ENCODE data around the gene NRTN. TPM values are rescaled to one million over a fixed set of nuclear protein-coding genes. Genes with fewer than 3 reads are reported as not detected.

NRTN gene
- total and polyA plus RNA-seq, 4 donors, result 1.3 to 5.3 (median 3.5) TPM

- peak overlapping the region; percentile 91 to 98 for H3K27ac ChIP-seq (ENCODE audit: low read depth in 1 of 2, low read length in 2 of 2)
- 82% methylated on average over 26 of the region's 26 CpGs for WGBS
- peaks cover 8 to 47% (median 27%) of the 10 kb centered on the region in 4 donors for H3K36me3 ChIP-seq (ENCODE audit: control insufficient read depth in 4 of 4, insufficient read depth in 3 of 4, low read depth in 1 of 4, low read length in 3 of 4)
- peaks cover 0 to 20% (median 8%) of the 10 kb centered on the region in 4 donors for H3K4me1 ChIP-seq (ENCODE audit: control insufficient read depth in 4 of 4, insufficient read depth in 4 of 4, low read length in 3 of 4)
- no peak for DNase-seq (ENCODE audit: low spot score)
- peak overlapping the region; percentile 47 to 91 (median 67) for H3K4me3 ChIP-seq (ENCODE audit: low read depth in 1 of 3, low read length in 3 of 3)
- no peaks in the 10 kb centered on the region for H3K27me3 ChIP-seq (ENCODE audit: control insufficient read depth in 4 of 4, insufficient read depth in 4 of 4, low read length in 3 of 4)
- peak overlapping the region in 1 of 2 donors; percentile 36 for H3K9ac ChIP-seq (ENCODE audit: low read depth in 1 of 2, low read length in 2 of 2)
- TF ChIP-seq EGR1 (IDR thresholded peaks at IDR 0.05; ENCODE audit: low read depth in 2 of 2), result no peak
- TF ChIP-seq FOXA2 (IDR thresholded peaks at IDR 0.05), result no peak
- TF ChIP-seq NR2F2 (IDR thresholded peaks at IDR 0.05), result no peak
- no peak for TF ChIP-seq REST (IDR thresholded peaks at IDR 0.05)
- TF ChIP-seq RXRA (IDR thresholded peaks at IDR 0.05), result no peak
- no peak for TF ChIP-seq ATF3 (IDR thresholded peaks at IDR 0.05)
- TF ChIP-seq JUND (IDR thresholded peaks at IDR 0.05), result no peak
- TF ChIP-seq YY1 (IDR thresholded peaks at IDR 0.05), result no peak
- no peaks in the 10 kb centered on the region for H3K9me3 ChIP-seq (ENCODE audit: control insufficient read depth in 4 of 4, low read length in 3 of 4)
Observed at GRCh38 chr19:5789886-5790558, 14.8 kb upstream of the NRTN start.

DNA sequence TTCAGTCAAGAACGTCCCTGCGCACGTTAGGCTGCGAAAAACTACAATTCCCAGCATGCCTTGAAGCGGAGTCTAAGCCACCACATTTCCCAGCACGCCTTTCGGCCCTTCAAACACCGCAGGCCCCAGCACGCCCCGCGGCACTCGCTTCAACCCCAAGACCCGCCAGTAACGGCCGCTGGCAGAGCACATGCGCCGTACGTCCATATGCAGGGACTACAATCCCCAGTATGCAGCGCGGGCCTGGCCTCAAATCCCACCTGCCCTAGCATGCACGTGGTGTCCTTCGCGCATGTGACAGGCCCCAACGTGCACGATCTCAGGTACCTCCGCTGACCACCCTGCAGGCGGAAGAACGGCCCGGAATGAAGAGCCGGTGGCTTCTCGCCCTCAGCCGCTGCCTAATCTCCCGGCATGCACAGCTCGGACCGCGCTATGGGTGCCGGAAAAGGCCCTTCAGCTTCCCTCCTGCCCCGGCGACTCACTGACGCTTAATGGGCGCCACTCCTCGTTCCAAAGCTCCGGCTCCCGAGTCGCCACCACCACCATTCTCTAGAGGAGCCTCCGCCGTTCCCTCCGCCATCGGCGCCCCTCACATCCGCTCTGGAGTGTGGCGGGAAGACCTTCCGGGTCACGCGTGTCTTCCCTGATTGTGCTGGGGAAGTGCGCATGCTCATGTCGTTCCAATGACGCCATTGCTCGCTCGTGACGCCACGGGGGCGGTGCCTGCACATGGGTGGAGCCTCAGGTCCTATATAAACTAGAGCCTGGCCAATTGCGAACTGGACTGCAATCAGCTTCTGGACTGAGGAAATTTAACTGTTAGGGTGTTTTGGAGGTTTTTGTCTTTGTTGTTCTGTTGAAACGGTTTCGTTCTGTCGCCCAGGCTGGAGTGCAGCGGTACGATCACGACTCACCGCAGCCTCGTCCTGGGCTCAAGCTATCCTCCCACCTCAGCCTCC lies 14.0 kb upstream of the NRTN start, which contains the start of gene DUS3L:
TSS of gene DUS3L (minus strand) at position 605 of the 962 bp plus-strand sequence. CDS start at position 583, 22 bp downstream.
- Histone ChIP-seq H3K36me3 (ENCODE audit: control insufficient read depth in 4 of 4, insufficient read depth in 3 of 4, low read depth in 1 of 4, low read length in 3 of 4) (peaks cover 8 to 39% (median 22%) of the 10 kb centered on the region in 4 donors), H3K9ac (ENCODE audit: low read depth in 1 of 2, low read length in 2 of 2) (peak within 1 kb of the TSS; percentile 76 to 80), H3K9me3 (ENCODE audit: control insufficient read depth in 4 of 4, low read length in 3 of 4) (no peaks in the 10 kb centered on the region), H3K27ac (ENCODE audit: low read depth in 1 of 2, low read length in 2 of 2) (peak within 1 kb of the TSS; percentile 91 to 98), H3K4me1 (ENCODE audit: control insufficient read depth in 4 of 4, insufficient read depth in 4 of 4, low read length in 3 of 4) (peaks cover 0 to 20% (median 8%) of the 10 kb centered on the region in 4 donors), H3K4me3 (ENCODE audit: low read depth in 1 of 3, low read length in 3 of 3) (peak within 1 kb of the TSS; percentile 47 to 91 (median 67)), H3K27me3 (ENCODE audit: control insufficient read depth in 4 of 4, insufficient read depth in 4 of 4, low read length in 3 of 4) (no peaks in the 10 kb centered on the region)
- peak; percentile 98 for DNase-seq (ENCODE audit: low spot score)
- 11% methylated on average over 72 of the region's 72 CpGs for WGBS
- TF ChIP-seq, protein P1, sequence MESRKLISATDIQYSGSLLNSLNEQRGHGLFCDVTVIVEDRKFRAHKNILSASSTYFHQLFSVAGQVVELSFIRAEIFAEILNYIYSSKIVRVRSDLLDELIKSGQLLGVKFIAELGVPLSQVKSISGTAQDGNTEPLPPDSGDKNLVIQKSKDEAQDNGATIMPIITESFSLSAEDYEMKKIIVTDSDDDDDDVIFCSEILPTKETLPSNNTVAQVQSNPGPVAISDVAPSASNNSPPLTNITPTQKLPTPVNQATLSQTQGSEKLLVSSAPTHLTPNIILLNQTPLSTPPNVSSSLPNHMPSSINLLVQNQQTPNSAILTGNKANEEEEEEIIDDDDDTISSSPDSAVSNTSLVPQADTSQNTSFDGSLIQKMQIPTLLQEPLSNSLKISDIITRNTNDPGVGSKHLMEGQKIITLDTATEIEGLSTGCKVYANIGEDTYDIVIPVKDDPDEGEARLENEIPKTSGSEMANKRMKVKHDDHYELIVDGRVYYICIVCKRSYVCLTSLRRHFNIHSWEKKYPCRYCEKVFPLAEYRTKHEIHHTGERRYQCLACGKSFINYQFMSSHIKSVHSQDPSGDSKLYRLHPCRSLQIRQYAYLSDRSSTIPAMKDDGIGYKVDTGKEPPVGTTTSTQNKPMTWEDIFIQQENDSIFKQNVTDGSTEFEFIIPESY (IDR thresholded peaks at IDR 0.05), result peak; percentile 65
- peak; percentile 67 for TF ChIP-seq TAF1 (conservative IDR thresholded peaks at IDR 0.05)
- TF ChIP-seq JUND (IDR thresholded peaks at IDR 0.05), result peak in 1 of 2 donors; percentile 14
- peak in 1 of 2 donors; percentile 55 for TF ChIP-seq EGR1 (IDR thresholded peaks at IDR 0.05; ENCODE audit: low read depth in 2 of 2)
- TF ChIP-seq ATF3 (IDR thresholded peaks at IDR 0.05), result no peak
- peak; percentile 49 for TF ChIP-seq SP1 (IDR thresholded peaks at IDR 0.05)
- peak; percentile 99 for TF ChIP-seq MAX (IDR thresholded peaks at IDR 0.05)
- TF ChIP-seq RXRA (IDR thresholded peaks at IDR 0.05), result peak; percentile 55 to 63
- peak; percentile 68 for TF ChIP-seq REST (IDR thresholded peaks at IDR 0.05)
- no peak for TF ChIP-seq FOXA2 (IDR thresholded peaks at IDR 0.05)
- peak in 1 of 2 donors; percentile 10 for TF ChIP-seq HNF4A (conservative IDR thresholded peaks at IDR 0.05)
- no peak for TF ChIP-seq FOXA1 (IDR thresholded peaks at IDR 0.05)
- TF ChIP-seq HNF4G (IDR thresholded peaks at IDR 0.05), result no peak
- peak; percentile 82 for TF ChIP-seq NR2F2 (IDR thresholded peaks at IDR 0.05)
- TF ChIP-seq RAD21 (IDR thresholded peaks at IDR 0.05), result no peak
- TF ChIP-seq YY1 (IDR thresholded peaks at IDR 0.05), result peak; percentile 89

Measured in liver (tissue), 9 donors.